Natural killer cell (primary cell): ENCODE measurements around the gene MAPK12. TPM values are rescaled to one million over a fixed set of nuclear protein-coding genes. Genes with fewer than 3 reads are reported as not detected.

Experiments used
- ATAC-seq, 3 donors: fragments of 150-1000 bp in 2 of 3; fragments of 200-7000 bp in 1 of 3; cut with Tn5 transposase; 1 replicate in 1 of 3; 2 replicates in 2 of 3; pipeline ENCODE4 v1.10.0; 2021; ENCODE audit warnings: mild to moderate bottlenecking in 2 of 3, moderate library complexity in 2 of 3
- DNase-seq, 2 donors: peaks; one replicate each; pipeline versions ENCODE4 v3.0.0 to v3.0.0-alpha.2; 2013 to 2021; ENCODE audit warnings: mixed read lengths in 1 of 2
- H3K27ac ChIP-seq: one replicate; pipeline ENCODE4 v1.5.1; 2013; ENCODE audit warnings: mild to moderate bottlenecking, low read length
- H3K27me3 ChIP-seq: one replicate; pipeline ENCODE4 v1.6.1; 2013; ENCODE audit warnings: low read length; ENCODE audit not compliant: control insufficient read depth, insufficient read depth
- H3K36me3 ChIP-seq: one replicate; pipeline ENCODE4 v1.6.1; 2013; ENCODE audit warnings: low read length; ENCODE audit not compliant: control insufficient read depth, insufficient read depth
- H3K4me1 ChIP-seq: one replicate; pipeline ENCODE4 v1.6.1; 2013; ENCODE audit warnings: low read length; ENCODE audit not compliant: control insufficient read depth, insufficient read depth
- H3K4me3 ChIP-seq: one replicate; pipeline ENCODE4 v1.5.1; 2013; ENCODE audit warnings: low read length
- H3K9me3 ChIP-seq: one replicate; pipeline ENCODE4 v1.6.1; 2013; ENCODE audit warnings: low read length; ENCODE audit not compliant: control insufficient read depth, insufficient read depth
- H3K27ac Mint-ChIP-seq, 2 donors: one replicate each; pipeline ENCODE4 v1.8.0; 2022; ENCODE audit warnings: mild to moderate bottlenecking in 2 of 2, mixed read lengths in 2 of 2, moderate library complexity in 1 of 2
- H3K27me3 Mint-ChIP-seq, 2 donors: one replicate each; pipeline ENCODE4 v1.8.0; 2022; ENCODE audit warnings: low read depth in 2 of 2, mixed read lengths in 2 of 2
- H3K36me3 Mint-ChIP-seq: one replicate; pipeline ENCODE4 v1.8.0; 2022; ENCODE audit warnings: mixed read lengths
- H3K4me1 Mint-ChIP-seq, 2 donors: one replicate each; pipeline ENCODE4 v1.8.0; 2022; ENCODE audit warnings: mixed read lengths in 2 of 2
- H3K4me3 Mint-ChIP-seq: one replicate; pipeline ENCODE4 v1.8.0; 2022; ENCODE audit warnings: mild to moderate bottlenecking, moderate library complexity, mixed read lengths
- H3K9me3 Mint-ChIP-seq, 2 donors: one replicate each; pipeline ENCODE4 v1.8.0; 2022; ENCODE audit warnings: mixed read lengths in 2 of 2
- WGBS: methylation state at CpG from one replicate; pipeline ENCODE4 v1.1.7; 2013; ENCODE audit warnings: missing lambda C conversion rate; ENCODE audit not compliant: insufficient coverage; 5-methylcytosine and 5-hydroxymethylcytosine counted together
- intact Hi-C: fragments of 100-400 bp; cut with micrococcal nuclease; formaldehyde crosslinking; loops from one replicate; pipeline ENCODE4 v1.14.2; 2022
- total RNA-seq, 4 donors: library from RNA; stranded (reverse); fragments of 120-200 nt in 1 of 4; gene quantifications; one replicate each; pipeline versions ENCODE4 v1.2.3 to v1.2.4, GENCODE V29; 2013 to 2022
- TF ChIP-seq, protein P1 (sequence below): fragments of 200-600 bp; IDR thresholded peaks from one replicate; pipeline ENCODE4 v1.8.0; 2022; ENCODE audit warnings: antibody characterized with exemption

The MAPK12 gene
- total RNA-seq, 3 donors from 2014 or later (not counting 1 experiment from before 2014, with no cell fraction given): 2.2 to 2.5 (median 2.4) TPM

DNA sequence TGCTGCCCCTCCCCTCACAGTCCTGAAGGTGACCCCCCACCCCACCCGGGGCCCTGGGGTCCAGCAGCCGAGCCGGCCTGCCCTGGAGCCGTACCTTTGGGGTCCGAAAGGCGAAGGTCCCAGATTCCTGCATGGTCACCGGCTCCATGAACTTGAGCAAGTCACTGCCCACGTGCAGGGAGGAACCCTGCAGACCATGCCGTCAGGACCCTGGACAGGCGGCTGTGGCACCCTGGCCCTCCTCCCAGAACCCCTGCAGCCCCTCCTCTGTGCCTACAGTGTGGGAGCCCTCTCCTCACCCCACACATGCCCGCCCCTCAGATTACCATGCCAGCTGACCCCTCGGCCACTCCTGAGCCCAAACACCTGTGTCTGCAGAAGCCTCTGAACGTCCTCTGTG, 23.0 kb upstream of the MAPK12 start:
- Histone ChIP-seq H3K36me3 (no peaks in the 10 kb centered on the region), H3K27ac (no peak overlapping the region), H3K4me1 (no peaks in the 10 kb centered on the region), H3K27me3 (no peaks in the 10 kb centered on the region), H3K4me3 (no peak overlapping the region), H3K9me3 (no peaks in the 10 kb centered on the region)
- no peaks in the 10 kb centered on the region for H3K4me1 Mint-ChIP-seq
- H3K36me3 Mint-ChIP-seq: no peaks in the 10 kb centered on the region
- TF ChIP-seq, protein P1, sequence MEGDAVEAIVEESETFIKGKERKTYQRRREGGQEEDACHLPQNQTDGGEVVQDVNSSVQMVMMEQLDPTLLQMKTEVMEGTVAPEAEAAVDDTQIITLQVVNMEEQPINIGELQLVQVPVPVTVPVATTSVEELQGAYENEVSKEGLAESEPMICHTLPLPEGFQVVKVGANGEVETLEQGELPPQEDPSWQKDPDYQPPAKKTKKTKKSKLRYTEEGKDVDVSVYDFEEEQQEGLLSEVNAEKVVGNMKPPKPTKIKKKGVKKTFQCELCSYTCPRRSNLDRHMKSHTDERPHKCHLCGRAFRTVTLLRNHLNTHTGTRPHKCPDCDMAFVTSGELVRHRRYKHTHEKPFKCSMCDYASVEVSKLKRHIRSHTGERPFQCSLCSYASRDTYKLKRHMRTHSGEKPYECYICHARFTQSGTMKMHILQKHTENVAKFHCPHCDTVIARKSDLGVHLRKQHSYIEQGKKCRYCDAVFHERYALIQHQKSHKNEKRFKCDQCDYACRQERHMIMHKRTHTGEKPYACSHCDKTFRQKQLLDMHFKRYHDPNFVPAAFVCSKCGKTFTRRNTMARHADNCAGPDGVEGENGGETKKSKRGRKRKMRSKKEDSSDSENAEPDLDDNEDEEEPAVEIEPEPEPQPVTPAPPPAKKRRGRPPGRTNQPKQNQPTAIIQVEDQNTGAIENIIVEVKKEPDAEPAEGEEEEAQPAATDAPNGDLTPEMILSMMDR: no peak
- DNase-seq (no peak), ATAC-seq (no peak)
- intact Hi-C loops: no loop called here
- 90% methylated on average over 13 of the region's 13 CpGs for WGBS
- H3K27ac Mint-ChIP-seq: no peak overlapping the region
- H3K9me3 Mint-ChIP-seq: no peaks in the 10 kb centered on the region
- no peaks in the 10 kb centered on the region for H3K27me3 Mint-ChIP-seq
- no peak overlapping the region for H3K4me3 Mint-ChIP-seq

- Mint-ChIP-seq H3K4me3 (no peak overlapping the region), H3K9me3 (no peaks in the 10 kb centered on the region), H3K27ac (no peak overlapping the region), H3K36me3 (no peaks in the 10 kb centered on the region), H3K4me1 (no peaks in the 10 kb centered on the region), H3K27me3 (no peaks in the 10 kb centered on the region)
- DNase-seq (no peak), ATAC-seq (no peak)
- Histone ChIP-seq H3K27ac (no peak overlapping the region), H3K36me3 (no peaks in the 10 kb centered on the region), H3K4me3 (no peak overlapping the region), H3K27me3 (no peaks in the 10 kb centered on the region), H3K4me1 (no peaks in the 10 kb centered on the region), H3K9me3 (no peaks in the 10 kb centered on the region)
- TF ChIP-seq, protein P1: no peak
- WGBS: 93% methylated on average over 29 of the region's 30 CpGs
- intact Hi-C loops: no loop called here
These were observed 22.3 kb upstream of the MAPK12 start for GRCh38 chr22:50283821-50284220.

DNA sequence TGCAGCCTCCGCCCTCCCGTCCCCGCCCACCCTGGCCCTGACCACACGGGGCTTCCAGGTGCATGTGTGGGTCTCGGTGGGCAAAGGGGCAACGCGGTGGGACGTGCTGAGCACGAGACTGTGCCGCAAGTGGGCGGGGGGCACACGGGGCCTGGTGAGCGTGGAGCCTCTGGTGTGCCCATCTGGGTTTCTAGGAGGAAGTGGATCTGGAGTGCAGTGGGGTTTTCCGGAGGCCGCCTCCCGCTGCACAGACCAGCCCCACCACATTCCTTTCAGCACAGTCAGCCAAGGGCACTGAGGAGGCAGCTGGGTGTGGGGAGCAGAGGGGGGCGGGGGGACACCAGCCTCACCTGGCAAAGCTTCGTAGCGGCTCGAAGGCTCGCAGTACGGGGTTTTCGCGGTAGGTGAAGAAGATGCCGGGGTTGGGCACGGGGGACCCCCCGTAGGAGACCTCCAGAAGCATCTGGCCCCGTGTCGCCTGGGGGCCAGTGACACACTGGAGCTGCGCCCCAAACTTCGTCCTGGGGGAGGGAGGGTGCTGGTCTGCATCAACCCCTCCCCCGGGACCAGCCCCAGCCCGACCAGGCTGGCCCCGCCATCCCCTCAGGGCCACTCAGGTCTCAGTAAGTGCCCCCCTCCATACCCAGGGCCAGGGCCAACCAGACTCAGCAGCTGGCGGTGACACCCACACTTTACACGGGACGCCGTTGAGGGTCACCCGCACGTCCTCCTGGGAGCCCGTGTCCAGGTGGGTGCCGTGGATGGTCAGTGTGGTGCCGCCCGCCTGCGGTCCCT, 21.1 kb upstream of the MAPK12 start:
- intact Hi-C loops: no loop called here
- H3K27me3 ChIP-seq: no peaks in the 10 kb centered on the region
- H3K4me3 ChIP-seq: no peak overlapping the region
- H3K9me3 ChIP-seq: no peaks in the 10 kb centered on the region
- Mint-ChIP-seq H3K4me1 (no peaks in the 10 kb centered on the region), H3K27ac (no peak overlapping the region), H3K36me3 (no peaks in the 10 kb centered on the region), H3K9me3 (no peaks in the 10 kb centered on the region), H3K4me3 (no peak overlapping the region), H3K27me3 (no peaks in the 10 kb centered on the region)
- H3K27ac ChIP-seq: no peak overlapping the region
- DNase-seq (no peak), ATAC-seq (no peak)
- 88% methylated on average over 45 of the region's 45 CpGs for WGBS
- H3K36me3 ChIP-seq: no peaks in the 10 kb centered on the region
- no peaks in the 10 kb centered on the region for H3K4me1 ChIP-seq
- TF ChIP-seq, protein P1: no peak

GRCh38 chr22:50281957-50282356, 20.5 kb upstream of the MAPK12 start:
- no peaks in the 10 kb centered on the region for H3K27me3 ChIP-seq
- no peak for DNase-seq
- no peaks in the 10 kb centered on the region for H3K4me1 Mint-ChIP-seq
- H3K4me1 ChIP-seq: no peaks in the 10 kb centered on the region
- no peak for ATAC-seq
- no peaks in the 10 kb centered on the region for H3K36me3 Mint-ChIP-seq
- intact Hi-C loops: no loop called here
- no peaks in the 10 kb centered on the region for H3K27me3 Mint-ChIP-seq
- no peak overlapping the region for H3K4me3 ChIP-seq
- WGBS: 92% methylated on average over 25 of the region's 25 CpGs
- no peaks in the 10 kb centered on the region for H3K9me3 Mint-ChIP-seq
- no peak overlapping the region for H3K27ac Mint-ChIP-seq
- H3K36me3 ChIP-seq: no peaks in the 10 kb centered on the region
- H3K27ac ChIP-seq: no peak overlapping the region
- H3K9me3 ChIP-seq: no peaks in the 10 kb centered on the region
- TF ChIP-seq, protein P1: no peak
- no peak overlapping the region for H3K4me3 Mint-ChIP-seq
